GM21786 (cell line): Measurements from ENCODE around the gene CKB.

ENCODE experiments used
- ATAC-seq: cut with Tn5 transposase; IDR thresholded peaks from one replicate; pipeline ENCODE4 v1.9.1; 2021; ENCODE audit not compliant: unreplicated experiment

The CKB gene

GRCh38 chr14:103492156-103492925 lies 30.3 kb downstream of the CKB start:
- no peak for ATAC-seq

GRCh38 chr14:103491691-103492090 lies 30.9 kb downstream of the CKB start:
- ATAC-seq, result no peak

- ATAC-seq, result no peak
Observed at GRCh38 chr14:103489621-103490020, 33.0 kb downstream of the CKB start.

- no peak for ATAC-seq
Observed at GRCh38 chr14:103488960-103489359, 33.7 kb downstream of the CKB start.

GRCh38 chr14:103488071-103488470 lies 34.6 kb downstream of the CKB start:
- ATAC-seq, result no peak

- no peak for ATAC-seq
Observed at GRCh38 chr14:103485504-103485903, 37.1 kb downstream of the CKB start.

- no peak for ATAC-seq
Observed at GRCh38 chr14:103483600-103483999, 39.0 kb downstream of the CKB start.

- peak; percentile 78 for ATAC-seq
Observed at GRCh38 chr14:103480595-103480994, 42.0 kb downstream of the CKB start.

GRCh38 chr14:103476631-103477030 lies 46.0 kb downstream of the CKB start:
- ATAC-seq, result no peak

GRCh38 chr14:103476065-103476464 lies 46.6 kb downstream of the CKB start:
- no peak for ATAC-seq

GRCh38 chr14:103474893-103475292 lies 47.7 kb downstream of the CKB start:
- no peak for ATAC-seq

- ATAC-seq, result no peak
Observed at GRCh38 chr14:103472939-103473338, 49.7 kb downstream of the CKB start.
